ENCODE measurements around the gene COMMD8. TPM values are rescaled to one million over a fixed set of nuclear protein-coding genes. Genes with fewer than 3 reads are reported as not detected.

The COMMD8 gene
- total and polyA plus RNA-seq, 8 donors = 2.6 to 25.1 (median 11.8) TPM; not detected in 1

DNA sequence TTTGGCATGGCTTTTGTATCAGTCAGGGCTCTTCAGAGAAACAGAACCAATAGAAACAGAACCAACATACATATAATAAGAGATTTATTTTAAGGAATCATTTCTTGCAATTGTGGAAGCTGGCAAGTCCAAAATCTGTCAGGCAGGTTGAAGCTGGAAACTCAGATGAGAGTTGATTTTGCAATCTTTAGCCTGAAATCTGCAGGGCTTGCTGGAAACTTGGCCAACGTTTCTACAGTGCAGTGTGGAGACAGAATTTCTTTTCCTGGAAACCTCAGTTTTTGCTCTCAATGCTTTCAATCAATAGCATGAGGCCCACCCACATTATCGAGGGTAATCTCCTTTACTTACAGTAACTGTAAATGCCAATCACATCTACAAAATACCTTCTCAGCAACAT, 45.4 kb downstream of the COMMD8 start:
- 34 to 63% (median 51%) methylated on average over 2 of the region's 2 CpGs for WGBS, 5 donors

DNA sequence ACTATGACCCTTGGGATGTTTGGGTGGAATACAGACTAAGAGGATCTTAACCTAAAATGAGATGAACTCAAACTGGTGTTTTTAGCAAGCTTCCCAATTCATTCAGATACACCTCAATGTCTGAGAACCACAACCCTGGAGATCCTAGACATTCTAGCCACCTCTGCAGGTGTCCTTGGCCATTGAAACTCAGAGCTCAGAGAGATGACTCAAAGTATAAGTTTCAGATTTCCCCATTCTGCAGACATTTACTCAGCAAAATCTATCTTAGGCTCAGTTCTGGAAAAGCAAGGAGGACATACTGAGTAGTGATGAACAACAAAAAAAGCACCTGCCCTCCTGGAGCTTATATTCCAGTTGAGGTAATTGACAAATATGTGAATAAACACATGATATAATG, 47.8 kb downstream of the COMMD8 start:
- intact Hi-C loops (cut with DNase I; ENCODE audit: low total_unique reads) = no loop called here
- no peaks in the 10 kb centered on the region for H3K27me3 ChIP-seq
- no peak for DNase-seq
- H3K4me3 ChIP-seq = no peak overlapping the region
- no peak for TF ChIP-seq EP300 (IDR thresholded peaks at IDR 0.05)
- TF ChIP-seq, protein P1, sequence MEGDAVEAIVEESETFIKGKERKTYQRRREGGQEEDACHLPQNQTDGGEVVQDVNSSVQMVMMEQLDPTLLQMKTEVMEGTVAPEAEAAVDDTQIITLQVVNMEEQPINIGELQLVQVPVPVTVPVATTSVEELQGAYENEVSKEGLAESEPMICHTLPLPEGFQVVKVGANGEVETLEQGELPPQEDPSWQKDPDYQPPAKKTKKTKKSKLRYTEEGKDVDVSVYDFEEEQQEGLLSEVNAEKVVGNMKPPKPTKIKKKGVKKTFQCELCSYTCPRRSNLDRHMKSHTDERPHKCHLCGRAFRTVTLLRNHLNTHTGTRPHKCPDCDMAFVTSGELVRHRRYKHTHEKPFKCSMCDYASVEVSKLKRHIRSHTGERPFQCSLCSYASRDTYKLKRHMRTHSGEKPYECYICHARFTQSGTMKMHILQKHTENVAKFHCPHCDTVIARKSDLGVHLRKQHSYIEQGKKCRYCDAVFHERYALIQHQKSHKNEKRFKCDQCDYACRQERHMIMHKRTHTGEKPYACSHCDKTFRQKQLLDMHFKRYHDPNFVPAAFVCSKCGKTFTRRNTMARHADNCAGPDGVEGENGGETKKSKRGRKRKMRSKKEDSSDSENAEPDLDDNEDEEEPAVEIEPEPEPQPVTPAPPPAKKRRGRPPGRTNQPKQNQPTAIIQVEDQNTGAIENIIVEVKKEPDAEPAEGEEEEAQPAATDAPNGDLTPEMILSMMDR (IDR thresholded peaks at IDR 0.05) = no peak
- no peak for TF ChIP-seq POLR2AphosphoS5 (IDR thresholded peaks at IDR 0.05)
- no peak for TF ChIP-seq POLR2A (IDR thresholded peaks at IDR 0.05)
- H3K9me3 ChIP-seq = no peaks in the 10 kb centered on the region
- no peaks in the 10 kb centered on the region for H3K4me1 ChIP-seq
- H3K36me3 ChIP-seq = no peaks in the 10 kb centered on the region
- no peak overlapping the region for H3K27ac ChIP-seq

More for the DNA sequence above, 45.4 kb downstream of the COMMD8 start:
- no peak for DNase-seq
- H3K4me3 ChIP-seq = no peak overlapping the region
- intact Hi-C loops (cut with DNase I; ENCODE audit: low total_unique reads) = no loop called here
- H3K4me1 ChIP-seq = no peaks in the 10 kb centered on the region
- no peaks in the 10 kb centered on the region for H3K27me3 ChIP-seq
- no peaks in the 10 kb centered on the region for H3K36me3 ChIP-seq
- no peak for TF ChIP-seq EP300 (IDR thresholded peaks at IDR 0.05)
- TF ChIP-seq POLR2AphosphoS5 (IDR thresholded peaks at IDR 0.05) = no peak
- TF ChIP-seq, protein P1 (IDR thresholded peaks at IDR 0.05) = no peak
- no peak for TF ChIP-seq POLR2A (IDR thresholded peaks at IDR 0.05)
- no peaks in the 10 kb centered on the region for H3K9me3 ChIP-seq
- no peak overlapping the region for H3K27ac ChIP-seq

DNA sequence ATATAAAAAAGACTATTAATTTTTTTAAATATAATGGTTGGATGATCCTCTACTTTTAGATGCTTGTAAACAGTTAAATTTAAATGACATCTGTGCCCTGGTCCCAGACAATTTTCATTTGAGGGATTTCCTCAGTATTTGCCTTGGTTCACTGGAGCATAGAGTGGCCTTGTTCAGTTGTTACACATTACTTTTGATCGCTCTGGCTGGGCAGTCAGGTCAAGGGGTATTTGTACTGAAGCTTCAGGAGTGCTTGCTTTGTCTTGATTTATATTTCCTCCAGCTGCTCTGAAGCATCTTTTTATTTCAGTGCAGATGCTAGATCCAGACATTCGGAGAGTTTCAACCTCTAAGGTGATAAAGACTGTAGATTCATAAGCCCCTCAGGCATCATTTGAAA, 50.0 kb downstream of the COMMD8 start:
- no peak overlapping the region for H3K27ac ChIP-seq
- TF ChIP-seq POLR2A (IDR thresholded peaks at IDR 0.05) (no peak), POLR2AphosphoS5 (IDR thresholded peaks at IDR 0.05) (no peak), EP300 (IDR thresholded peaks at IDR 0.05) (no peak)
- TF ChIP-seq, protein P1 (IDR thresholded peaks at IDR 0.05) = no peak
- H3K9me3 ChIP-seq = no peaks in the 10 kb centered on the region
- 53 to 69% (median 62%) methylated on average over 2 of the region's 2 CpGs for WGBS, 5 donors
- no peak overlapping the region for H3K4me3 ChIP-seq
- DNase-seq = no peak
- H3K27me3 ChIP-seq = no peaks in the 10 kb centered on the region
- H3K4me1 ChIP-seq = no peaks in the 10 kb centered on the region
- no peaks in the 10 kb centered on the region for H3K36me3 ChIP-seq
- intact Hi-C loops (cut with DNase I; ENCODE audit: low total_unique reads) = no loop called here

DNA sequence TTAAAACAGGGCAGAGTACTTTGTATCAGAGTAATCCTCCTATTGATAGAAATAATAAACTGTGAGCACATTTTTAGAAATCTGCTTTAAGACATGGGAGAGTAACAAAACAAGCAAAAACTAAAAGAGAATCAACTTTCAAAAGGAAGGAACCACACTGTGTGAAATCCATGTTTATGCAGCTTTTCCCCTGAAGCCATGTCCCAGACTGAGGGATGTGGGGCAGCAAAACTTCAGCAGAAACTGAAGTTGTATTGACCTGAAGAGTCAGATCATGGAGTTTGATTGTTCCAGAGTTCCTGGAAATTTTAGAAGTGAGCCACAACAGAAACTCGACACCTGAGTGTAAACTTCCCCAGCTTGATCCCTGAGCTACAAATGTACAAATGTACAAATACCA, 53.2 kb downstream of the COMMD8 start:
- intact Hi-C loops (cut with DNase I; ENCODE audit: low total_unique reads) = no loop called here

More for the DNA sequence above, 53.2 kb downstream of the COMMD8 start:
- DNase-seq = no peak
- 14 to 57% (median 29%) methylated on average over 1 of the region's 1 CpG for WGBS, 5 donors
- H3K4me3 ChIP-seq = no peak overlapping the region
- no peaks in the 10 kb centered on the region for H3K9me3 ChIP-seq
- TF ChIP-seq EP300 (IDR thresholded peaks at IDR 0.05) (no peak), POLR2A (IDR thresholded peaks at IDR 0.05) (no peak), POLR2AphosphoS5 (IDR thresholded peaks at IDR 0.05) (no peak)
- TF ChIP-seq, protein P1 (IDR thresholded peaks at IDR 0.05) = no peak
- H3K27me3 ChIP-seq = no peaks in the 10 kb centered on the region
- no peak overlapping the region for H3K27ac ChIP-seq
- H3K36me3 ChIP-seq = no peaks in the 10 kb centered on the region
- no peaks in the 10 kb centered on the region for H3K4me1 ChIP-seq
